ENCODE measurements around the gene WDR27.

The WDR27 gene

DNA sequence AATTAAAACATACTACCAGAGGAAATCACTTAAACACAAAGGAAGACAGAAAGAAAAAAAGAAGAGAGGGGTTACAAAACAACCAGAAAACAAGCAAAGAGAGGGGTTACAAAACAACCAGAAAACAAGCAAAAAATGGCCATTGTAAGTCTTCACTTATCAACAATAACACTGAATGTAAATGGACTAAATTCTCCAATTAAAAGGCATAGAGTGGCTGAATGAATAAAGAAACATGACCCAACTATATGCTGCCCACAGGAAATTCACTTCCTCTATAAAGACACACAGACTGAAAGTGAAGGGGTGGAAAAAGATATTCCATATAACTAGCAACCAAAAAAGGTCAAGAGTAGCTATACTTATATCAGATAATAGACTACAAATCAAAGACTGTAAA, 180.0 kb downstream of the WDR27 start (continued):
- TF ChIP-seq REST (tag by site-specific recombination; IDR thresholded peaks at IDR 0.05) = no peak
- no peak for TF ChIP-seq ZSCAN5A (tag by site-specific recombination; IDR thresholded peaks at IDR 0.05)
- TF ChIP-seq ZBTB17 (tag by site-specific recombination; IDR thresholded peaks at IDR 0.05) = no peak
- TF ChIP-seq ZNF10 (tag by site-specific recombination; IDR thresholded peaks at IDR 0.05) = no peak
- no peak for TF ChIP-seq ZNF184 (tag by site-specific recombination; IDR thresholded peaks at IDR 0.05)
- TF ChIP-seq ZNF239 (tag by site-specific recombination; IDR thresholded peaks at IDR 0.05) = no peak
- TF ChIP-seq ZIC2 (tag by site-specific recombination; IDR thresholded peaks at IDR 0.05) = no peak
- TF ChIP-seq ZNF707 (tag by site-specific recombination; IDR thresholded peaks at IDR 0.05) = no peak

- H3K4me3 ChIP-seq (ENCODE audit: low read depth, low read length) = no peak overlapping the region
- no peaks in the 10 kb centered on the region for H3K36me3 ChIP-seq (ENCODE audit: control insufficient read depth in 2 of 2, insufficient read depth in 1 of 2, low read length in 2 of 2)
- ChIA-PET CTCF (interaction anchor here (0.6 to 1.7 kb wide), 6 partner anchors 10 to 769 kb away, joined by 3 to 4 read pairs (median 4); no protein-coding TSS in a partner anchor), POLR2A (no interaction called here)
- no peaks in the 10 kb centered on the region for H3K9me3 ChIP-seq (ENCODE audit: control insufficient read depth, insufficient read depth, low read depth, low read length)
- no peak overlapping the region for H3K27ac ChIP-seq (ENCODE audit: extremely low read depth, low read depth, low read length)
- H3K4me1 ChIP-seq (ENCODE audit: control insufficient read depth, insufficient read depth, low read length) = no peaks in the 10 kb centered on the region
- no peak for TF ChIP-seq SCRT1 (tag by site-specific recombination; IDR thresholded peaks at IDR 0.05; ENCODE audit: borderline replicate concordance)
- no peak for TF ChIP-seq ZNF169 (tag by site-specific recombination; IDR thresholded peaks at IDR 0.05)
- TF ChIP-seq ZNF791 (tag by site-specific recombination; IDR thresholded peaks at IDR 0.05) = no peak
- TF ChIP-seq TCF7L2 (IDR thresholded peaks at IDR 0.05; ENCODE audit: borderline replicate concordance, low read depth, low read length) = no peak
- no peak for TF ChIP-seq ZFP69B (tag by site-specific recombination; IDR thresholded peaks at IDR 0.05)
- TF ChIP-seq ZNF140 (tag by site-specific recombination; IDR thresholded peaks at IDR 0.05) = no peak
- no peak for TF ChIP-seq SCRT2 (tag by site-specific recombination; IDR thresholded peaks at IDR 0.05)
- no peak for TF ChIP-seq ZFP37 (tag by site-specific recombination; IDR thresholded peaks at IDR 0.05)
- TF ChIP-seq, protein P1, sequence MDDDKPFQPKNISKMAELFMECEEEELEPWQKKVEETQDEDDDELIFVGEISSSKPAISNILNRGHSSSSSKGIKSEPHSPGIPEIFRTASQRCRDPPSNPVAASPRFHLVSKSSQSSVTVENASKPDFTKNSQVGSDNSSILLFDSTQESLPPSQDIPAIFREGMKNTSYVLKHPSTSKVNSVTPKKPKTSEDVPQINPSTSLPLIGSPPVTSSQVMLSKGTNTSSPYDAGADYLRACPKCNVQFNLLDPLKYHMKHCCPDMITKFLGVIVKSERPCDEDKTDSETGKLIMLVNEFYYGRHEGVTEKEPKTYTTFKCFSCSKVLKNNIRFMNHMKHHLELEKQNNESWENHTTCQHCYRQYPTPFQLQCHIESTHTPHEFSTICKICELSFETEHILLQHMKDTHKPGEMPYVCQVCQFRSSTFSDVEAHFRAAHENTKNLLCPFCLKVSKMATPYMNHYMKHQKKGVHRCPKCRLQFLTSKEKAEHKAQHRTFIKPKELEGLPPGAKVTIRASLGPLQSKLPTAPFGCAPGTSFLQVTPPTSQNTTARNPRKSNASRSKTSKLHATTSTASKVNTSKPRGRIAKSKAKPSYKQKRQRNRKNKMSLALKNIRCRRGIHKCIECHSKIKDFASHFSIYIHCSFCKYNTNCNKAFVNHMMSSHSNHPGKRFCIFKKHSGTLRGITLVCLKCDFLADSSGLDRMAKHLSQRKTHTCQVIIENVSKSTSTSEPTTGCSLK (tag by site-specific recombination; IDR thresholded peaks at IDR 0.05) = no peak
- TF ChIP-seq GLIS2 (tag by site-specific recombination; IDR thresholded peaks at IDR 0.05) = no peak
- TF ChIP-seq ZNF37A (tag by site-specific recombination; IDR thresholded peaks at IDR 0.05) = no peak
- no peak for TF ChIP-seq GLIS1 (tag by site-specific recombination; IDR thresholded peaks at IDR 0.05)
- TF ChIP-seq, protein P2, sequence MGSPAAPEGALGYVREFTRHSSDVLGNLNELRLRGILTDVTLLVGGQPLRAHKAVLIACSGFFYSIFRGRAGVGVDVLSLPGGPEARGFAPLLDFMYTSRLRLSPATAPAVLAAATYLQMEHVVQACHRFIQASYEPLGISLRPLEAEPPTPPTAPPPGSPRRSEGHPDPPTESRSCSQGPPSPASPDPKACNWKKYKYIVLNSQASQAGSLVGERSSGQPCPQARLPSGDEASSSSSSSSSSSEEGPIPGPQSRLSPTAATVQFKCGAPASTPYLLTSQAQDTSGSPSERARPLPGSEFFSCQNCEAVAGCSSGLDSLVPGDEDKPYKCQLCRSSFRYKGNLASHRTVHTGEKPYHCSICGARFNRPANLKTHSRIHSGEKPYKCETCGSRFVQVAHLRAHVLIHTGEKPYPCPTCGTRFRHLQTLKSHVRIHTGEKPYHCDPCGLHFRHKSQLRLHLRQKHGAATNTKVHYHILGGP (tag by site-specific recombination; IDR thresholded peaks at IDR 0.05) = no peak
- TF ChIP-seq ZNF121 (tag by site-specific recombination; IDR thresholded peaks at IDR 0.05) = no peak
- TF ChIP-seq, protein P3, sequence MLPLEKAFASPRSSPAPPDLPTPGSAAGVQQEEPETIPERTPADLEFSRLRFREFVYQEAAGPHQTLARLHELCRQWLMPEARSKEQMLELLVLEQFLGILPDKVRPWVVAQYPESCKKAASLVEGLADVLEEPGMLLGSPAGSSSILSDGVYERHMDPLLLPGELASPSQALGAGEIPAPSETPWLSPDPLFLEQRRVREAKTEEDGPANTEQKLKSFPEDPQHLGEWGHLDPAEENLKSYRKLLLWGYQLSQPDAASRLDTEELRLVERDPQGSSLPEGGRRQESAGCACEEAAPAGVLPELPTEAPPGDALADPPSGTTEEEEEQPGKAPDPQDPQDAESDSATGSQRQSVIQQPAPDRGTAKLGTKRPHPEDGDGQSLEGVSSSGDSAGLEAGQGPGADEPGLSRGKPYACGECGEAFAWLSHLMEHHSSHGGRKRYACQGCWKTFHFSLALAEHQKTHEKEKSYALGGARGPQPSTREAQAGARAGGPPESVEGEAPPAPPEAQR (tag by site-specific recombination; IDR thresholded peaks at IDR 0.05) = no peak
Measured at GRCh38 chr6:169520104-169520503, 181.7 kb downstream of the WDR27 start.

Data from HEK293 (cell line).